ENCODE results near the gene LMNTD2.

LMNTD2 gene

GRCh38 chr11:584287-584686 is 23.7 kb upstream of the LMNTD2 start:
- in situ Hi-C loops (cut with HindIII; ENCODE audit: low pct_ligation_motif_present, low sequenced_read_pairs), result no loop called here
- Histone ChIP-seq H3K27me3 (replicated peaks) (no peaks in the 10 kb centered on the region), H3K4me3 (ENCODE audit: low read depth, low read length) (no peak overlapping the region), H3K27ac (no peak overlapping the region), H3K36me3 (replicated peaks) (peaks cover 41% of the 10 kb centered on the region)
- DNase-seq, result no peak
- TF ChIP-seq, protein P1, sequence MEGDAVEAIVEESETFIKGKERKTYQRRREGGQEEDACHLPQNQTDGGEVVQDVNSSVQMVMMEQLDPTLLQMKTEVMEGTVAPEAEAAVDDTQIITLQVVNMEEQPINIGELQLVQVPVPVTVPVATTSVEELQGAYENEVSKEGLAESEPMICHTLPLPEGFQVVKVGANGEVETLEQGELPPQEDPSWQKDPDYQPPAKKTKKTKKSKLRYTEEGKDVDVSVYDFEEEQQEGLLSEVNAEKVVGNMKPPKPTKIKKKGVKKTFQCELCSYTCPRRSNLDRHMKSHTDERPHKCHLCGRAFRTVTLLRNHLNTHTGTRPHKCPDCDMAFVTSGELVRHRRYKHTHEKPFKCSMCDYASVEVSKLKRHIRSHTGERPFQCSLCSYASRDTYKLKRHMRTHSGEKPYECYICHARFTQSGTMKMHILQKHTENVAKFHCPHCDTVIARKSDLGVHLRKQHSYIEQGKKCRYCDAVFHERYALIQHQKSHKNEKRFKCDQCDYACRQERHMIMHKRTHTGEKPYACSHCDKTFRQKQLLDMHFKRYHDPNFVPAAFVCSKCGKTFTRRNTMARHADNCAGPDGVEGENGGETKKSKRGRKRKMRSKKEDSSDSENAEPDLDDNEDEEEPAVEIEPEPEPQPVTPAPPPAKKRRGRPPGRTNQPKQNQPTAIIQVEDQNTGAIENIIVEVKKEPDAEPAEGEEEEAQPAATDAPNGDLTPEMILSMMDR (IDR thresholded peaks at IDR 0.05; ENCODE audit: low read depth, low read length, missing control alignments), result no peak

DNA sequence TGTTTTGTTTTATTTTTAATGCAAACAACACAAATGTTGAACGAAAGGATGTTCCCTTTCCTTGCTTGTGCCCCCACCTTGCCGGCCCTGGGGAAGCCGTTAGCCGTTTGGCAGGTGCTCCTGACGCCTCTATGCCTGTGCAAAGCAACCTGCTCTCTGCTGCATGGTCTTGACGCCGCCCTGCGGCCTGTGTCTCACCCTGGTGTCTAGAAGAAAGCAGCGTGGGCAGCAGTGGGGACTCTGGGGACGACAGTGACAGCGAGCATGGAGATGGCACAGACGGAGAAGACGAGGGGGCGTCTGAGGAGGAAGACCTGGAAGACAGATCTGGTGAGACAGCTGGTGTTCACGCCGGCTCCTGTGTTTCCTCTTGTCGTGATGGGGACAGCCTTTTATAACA is 21.2 kb upstream of the LMNTD2 start:
- no peak for DNase-seq
- Histone ChIP-seq H3K36me3 (replicated peaks) (peaks cover 27% of the 10 kb centered on the region), H3K27ac (no peak overlapping the region), H3K27me3 (replicated peaks) (no peaks in the 10 kb centered on the region), H3K4me3 (ENCODE audit: low read depth, low read length) (no peak overlapping the region)
- TF ChIP-seq, protein P1 (IDR thresholded peaks at IDR 0.05; ENCODE audit: low read depth, low read length, missing control alignments), result no peak
- in situ Hi-C loops (cut with HindIII; ENCODE audit: low pct_ligation_motif_present, low sequenced_read_pairs), result no loop called here

- H3K27ac ChIP-seq, result no peak overlapping the region
Observed at GRCh38 chr11:581342-581741, 20.8 kb upstream of the LMNTD2 start.

DNA sequence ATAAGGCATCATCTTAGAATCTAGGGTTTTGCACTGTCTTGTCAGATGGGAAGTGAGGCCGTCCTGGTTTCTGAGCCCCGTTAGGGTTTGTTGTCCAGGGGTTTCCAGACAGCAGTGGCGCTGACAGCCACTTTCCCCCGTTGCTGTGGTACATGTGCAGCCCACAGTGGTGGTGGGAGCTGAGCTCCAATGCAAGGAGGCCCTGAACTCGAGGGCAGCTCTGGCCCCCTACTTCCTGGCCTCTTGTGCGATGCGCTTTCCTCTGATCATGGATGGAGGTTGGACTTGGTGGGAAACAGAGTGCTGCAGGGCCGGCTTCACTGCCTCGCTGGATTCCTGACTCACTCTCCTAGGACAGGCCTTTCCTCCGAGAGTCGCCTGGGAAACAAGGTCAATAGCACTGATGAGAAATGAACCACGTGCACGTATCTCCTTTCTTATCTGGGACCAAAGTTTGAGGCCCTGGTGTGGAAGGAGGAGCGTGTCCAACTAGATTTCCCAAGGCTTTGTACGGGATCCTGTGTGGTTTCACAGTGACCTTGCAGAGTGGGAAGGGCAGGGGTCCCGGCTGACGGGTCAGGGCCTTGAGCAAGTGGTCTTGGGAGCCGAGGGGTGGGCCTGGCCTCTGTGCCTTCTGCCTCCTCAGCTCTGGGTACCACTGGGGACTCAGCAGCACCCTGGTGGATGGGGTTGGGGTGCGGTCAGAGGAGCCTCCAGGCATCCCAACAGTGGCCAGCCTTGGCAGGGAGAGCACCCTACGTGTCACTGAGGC is 19.5 kb upstream of the LMNTD2 start:
- peaks cover 21% of the 10 kb centered on the region for H3K36me3 ChIP-seq (replicated peaks)
- in situ Hi-C loops (cut with HindIII; ENCODE audit: low pct_ligation_motif_present, low sequenced_read_pairs), result no loop called here
- H3K27me3 ChIP-seq (replicated peaks), result peaks cover 3% of the 10 kb centered on the region
- H3K27ac ChIP-seq, result no peak overlapping the region
- TF ChIP-seq, protein P1 (IDR thresholded peaks at IDR 0.05; ENCODE audit: low read depth, low read length, missing control alignments), result no peak
- peak; percentile 45 for DNase-seq
- H3K4me3 ChIP-seq (ENCODE audit: low read depth, low read length), result no peak overlapping the region

More at GRCh38 chr11:581342-581741, 20.8 kb upstream of the LMNTD2 start:
- in situ Hi-C loops (cut with HindIII; ENCODE audit: low pct_ligation_motif_present, low sequenced_read_pairs), result no loop called here
- peaks cover 23% of the 10 kb centered on the region for H3K36me3 ChIP-seq (replicated peaks)
- TF ChIP-seq, protein P1 (IDR thresholded peaks at IDR 0.05; ENCODE audit: low read depth, low read length, missing control alignments), result no peak
- no peak for DNase-seq
- H3K27me3 ChIP-seq (replicated peaks), result no peaks in the 10 kb centered on the region
- no peak overlapping the region for H3K4me3 ChIP-seq (ENCODE audit: low read depth, low read length)

GRCh38 chr11:578276-579035 is 17.9 kb upstream of the LMNTD2 start:
- peaks cover 8% of the 10 kb centered on the region for H3K27me3 ChIP-seq (replicated peaks)
- peaks cover 15% of the 10 kb centered on the region for H3K36me3 ChIP-seq (replicated peaks)
- DNase-seq, result no peak
- H3K27ac ChIP-seq, result no peak overlapping the region
- peak overlapping the region; percentile 15 for H3K4me3 ChIP-seq (ENCODE audit: low read depth, low read length)
- TF ChIP-seq, protein P1 (IDR thresholded peaks at IDR 0.05; ENCODE audit: low read depth, low read length, missing control alignments), result no peak
- in situ Hi-C loops (cut with HindIII; ENCODE audit: low pct_ligation_motif_present, low sequenced_read_pairs), result no loop called here

Data from brain microvascular endothelial cell (primary cell).